B cell (primary cell): ENCODE data around the gene ADORA2B. TPM values are rescaled to one million over a fixed set of nuclear protein-coding genes. Genes with fewer than 3 reads are reported as not detected.

Experiments
- ATAC-seq: fragments of 200-7000 bp; cut with Tn5 transposase; one replicate; pipeline ENCODE4 v1.10.0; 2021; ENCODE audit warnings: low read depth, mild to moderate bottlenecking, moderate number of reproducible peaks, moderate library complexity
- CTCF ChIA-PET: fragments of 350-600 bp; sonication (Branson Sonifier 250); formaldehyde crosslinking; loops from one replicate; lab custom pipeline; 2021; ENCODE audit warnings: antibody characterized with exemption, inconsistent platforms; lab: Charles Lee
- POLR2A ChIA-PET: fragments of 350-600 bp; sonication (Branson Sonifier 250); formaldehyde crosslinking; loops from one replicate; lab custom pipeline; 2021; ENCODE audit warnings: antibody characterized with exemption; lab: Charles Lee
- DNase-seq: peaks from one replicate; pipeline ENCODE4 v3.0.0; 2013
- H2AFZ ChIP-seq: 2 replicates; pipeline ENCODE4 v1.6.1; 2012; ENCODE audit warnings: mild to moderate bottlenecking, low read depth, low read length; ENCODE audit not compliant: insufficient read depth, poor library complexity, severe bottlenecking
- H3K27ac ChIP-seq, 2 donors: 1 replicate in 1 of 2; 2 replicates in 1 of 2; pipeline ENCODE4 v1.5.1; 2012 to 2013; ENCODE audit warnings: low read length in 2 of 2, mild to moderate bottlenecking in 2 of 2, moderate library complexity in 1 of 2
- H3K27me3 ChIP-seq, 4 experiments: fragments of 200-600 bp in 1 of 4; sonication (generic) in 1 of 4; replicated peaks in 1 of 4; 1 replicate in 2 of 4; 2 replicates in 2 of 4; pipeline versions ENCODE4 v1.6.1 to v1.7.0; 2013 to 2016; ENCODE audit warnings: low read length in 3 of 4, mild to moderate bottlenecking in 2 of 4, mixed read lengths in 1 of 4, moderate library complexity in 1 of 4; ENCODE audit not compliant: insufficient read depth in 4 of 4, control insufficient read depth in 3 of 4; ENCODE audit errors: control extremely low read depth in 1 of 4
- H3K36me3 ChIP-seq, 2 experiments: replicated peaks in 1 of 2; 1 replicate in 1 of 2; 2 replicates in 1 of 2; pipeline versions ENCODE4 v1.6.1 to v1.7.1; 2013; ENCODE audit warnings: low read length in 1 of 2; ENCODE audit not compliant: insufficient read depth in 2 of 2, control insufficient read depth in 1 of 2; ENCODE audit errors: control extremely low read depth in 1 of 2, extremely low read depth in 1 of 2
- H3K4me1 ChIP-seq, 2 donors: fragments of 200-600 bp in 1 of 2; sonication (generic) in 1 of 2; 1 replicate in 1 of 2; 2 replicates in 1 of 2; pipeline versions ENCODE4 v1.5.1 to v1.6.1; 2013 to 2017; ENCODE audit warnings: low read length in 2 of 2; ENCODE audit not compliant: control insufficient read depth in 2 of 2, insufficient read depth in 2 of 2
- H3K4me2 ChIP-seq: replicated peaks from 2 replicates; pipeline ENCODE3; 2012; ENCODE audit warnings: mild to moderate bottlenecking, low read depth, low read length; ENCODE audit not compliant: poor library complexity, severe bottlenecking
- H3K4me3 ChIP-seq, 5 experiments: fragments of 200-600 bp in 1 of 5; sonication (generic) in 1 of 5; 1 replicate in 3 of 5; 2 replicates in 2 of 5; pipeline versions ENCODE4 v1.5.1 to v1.7.0; 2011 to 2016; ENCODE audit warnings: low read length in 4 of 5, mild to moderate bottlenecking in 4 of 5, low read depth in 2 of 5, control low read depth in 1 of 5, moderate library complexity in 1 of 5; ENCODE audit not compliant: insufficient read depth in 1 of 5; ENCODE audit errors: control extremely low read depth in 1 of 5, extremely low read depth in 1 of 5
- H3K79me2 ChIP-seq: fragments of 200-600 bp; sonication (generic); one replicate; pipeline ENCODE4 v1.6.0; 2016; ENCODE audit warnings: low read length; ENCODE audit not compliant: control insufficient read depth, insufficient read depth
- H3K9ac ChIP-seq: fragments of 200-600 bp; sonication (generic); 2 replicates; pipeline ENCODE4 v1.6.1; 2017; ENCODE audit warnings: mild to moderate bottlenecking, low read length, moderate library complexity
- H3K9me3 ChIP-seq, 3 donors: one replicate each; pipeline versions ENCODE4 v1.6.1 to v1.7.1; 2013; ENCODE audit warnings: low read length in 2 of 3; ENCODE audit not compliant: control insufficient read depth in 2 of 3, insufficient read depth in 1 of 3; ENCODE audit errors: control extremely low read depth in 1 of 3
- H4K20me1 ChIP-seq: 2 replicates; pipeline ENCODE4 v1.6.0; 2012; ENCODE audit warnings: mild to moderate bottlenecking, low read length; ENCODE audit not compliant: insufficient read depth, control insufficient read depth, poor library complexity, severe bottlenecking
- H3K27ac Mint-ChIP-seq: one replicate; pipeline ENCODE4 v1.8.0; 2021; ENCODE audit warnings: mixed read lengths
- H3K27me3 Mint-ChIP-seq: one replicate; pipeline ENCODE4 v1.8.0; 2021; ENCODE audit warnings: mixed read lengths
- H3K4me1 Mint-ChIP-seq: one replicate; pipeline ENCODE4 v1.8.0; 2021; ENCODE audit warnings: mixed read lengths
- H3K4me3 Mint-ChIP-seq: one replicate; pipeline ENCODE4 v1.8.0; 2021; ENCODE audit warnings: mixed read lengths
- H3K9me3 Mint-ChIP-seq: one replicate; pipeline ENCODE4 v1.8.0; 2022; ENCODE audit warnings: mixed read lengths; ENCODE audit not compliant: insufficient read depth
- CTCF ChIP-seq: fragments of 200-600 bp; IDR thresholded peaks from one replicate; pipeline ENCODE4 v1.8.0; 2022; ENCODE audit warnings: antibody characterized with exemption, mild to moderate bottlenecking
- EZH2 ChIP-seq: IDR thresholded peaks from 2 replicates; pipeline ENCODE4 v1.6.1; 2012; ENCODE audit warnings: borderline replicate concordance, low read depth, mild to moderate bottlenecking, moderate library complexity, low read length; ENCODE audit not compliant: insufficient read depth, poor library complexity, severe bottlenecking
- WGBS: methylation state at CpG from one replicate; pipeline ENCODE4 v1.1.5; 2013; ENCODE audit warnings: missing lambda C conversion rate; ENCODE audit not compliant: insufficient coverage; 5-methylcytosine and 5-hydroxymethylcytosine counted together
- intact Hi-C: fragments of 100-400 bp; cut with micrococcal nuclease; formaldehyde crosslinking; loops from one replicate; pipeline ENCODE4 v1.10.0; 2022
- polyA plus RNA-seq: library from polyadenylated mRNA; depleted of rRNA; stranded (reverse); fragments of >200 nt; gene quantifications from 2 replicates; pipeline ENCODE4 v1.2.3, GENCODE V29; 2012
- total RNA-seq, 2 donors: library from RNA; stranded (reverse); fragments of 120-200 nt in 1 of 2; gene quantifications; 1 replicate in 1 of 2; 2 replicates in 1 of 2; pipeline versions ENCODE4 v1.2.3 to v1.2.4, GENCODE V29; 2013 to 2022

The ADORA2B gene
- total and polyA plus RNA-seq, 2 donors (not counting 1 experiment from before 2014, with no cell fraction given) = not detected

GRCh38 chr17:15957608-15958307 is 12.8 kb downstream of the ADORA2B start:
- CTCF ChIA-PET = interaction anchor here (1.9 kb wide), 1 partner anchor 12 kb away, joined by 4 read pairs; no protein-coding TSS in a partner anchor
- no peaks in the 10 kb centered on the region for H3K36me3 ChIP-seq
- H3K27me3 ChIP-seq = no peaks in the 10 kb centered on the region
- Mint-ChIP-seq H3K4me1 (peaks cover 5% of the 10 kb centered on the region), H3K9me3 (no peaks in the 10 kb centered on the region), H3K4me3 (no peak overlapping the region), H3K27ac (no peak overlapping the region), H3K27me3 (peaks cover 35% of the 10 kb centered on the region)
- 92% methylated on average over 12 of the region's 19 CpGs for WGBS
- no peak overlapping the region for H3K4me2 ChIP-seq
- no peak overlapping the region for H3K9ac ChIP-seq
- no peak overlapping the region for H3K4me3 ChIP-seq
- H2AFZ ChIP-seq = no peak overlapping the region
- H3K9me3 ChIP-seq = no peaks in the 10 kb centered on the region
- DNase-seq (no peak), ATAC-seq (no peak)
- H3K79me2 ChIP-seq = no peaks in the 10 kb centered on the region
- intact Hi-C loops = no loop called here
- H3K4me1 ChIP-seq = no peaks in the 10 kb centered on the region
- H3K27ac ChIP-seq = no peak overlapping the region
- H4K20me1 ChIP-seq = no peaks in the 10 kb centered on the region
- TF ChIP-seq CTCF = no peak
- no peak for TF ChIP-seq EZH2
- POLR2A ChIA-PET = no interaction called here

- H3K9me3 Mint-ChIP-seq = no peaks in the 10 kb centered on the region
- DNase-seq (no peak), ATAC-seq (no peak)
- H3K27ac Mint-ChIP-seq = no peak overlapping the region
- H3K79me2 ChIP-seq = no peaks in the 10 kb centered on the region
- intact Hi-C loops = no loop called here
- no peak overlapping the region for H3K27ac ChIP-seq
- TF ChIP-seq CTCF = no peak
- TF ChIP-seq EZH2 = no peak
- H3K27me3 ChIP-seq = peaks cover 0 to under 1% (median 0%) of the 10 kb centered on the region in 4 experiments
- CTCF ChIA-PET = interaction anchor here (1.9 kb wide), 1 partner anchor 13 kb away, joined by 4 read pairs; no protein-coding TSS in a partner anchor
- no peak overlapping the region for H2AFZ ChIP-seq
- no peak overlapping the region for H3K4me2 ChIP-seq
- no peak overlapping the region for H3K9ac ChIP-seq
- no peak overlapping the region for H3K4me3 ChIP-seq
- no peaks in the 10 kb centered on the region for H3K4me1 ChIP-seq
- POLR2A ChIA-PET = no interaction called here
- no peaks in the 10 kb centered on the region for H3K36me3 ChIP-seq
- peaks cover 35% of the 10 kb centered on the region for H3K27me3 Mint-ChIP-seq
- WGBS = 62% methylated on average over 3 of the region's 4 CpGs
- H4K20me1 ChIP-seq = no peaks in the 10 kb centered on the region
- no peaks in the 10 kb centered on the region for H3K9me3 ChIP-seq
- peaks cover 5% of the 10 kb centered on the region for H3K4me1 Mint-ChIP-seq
- H3K4me3 Mint-ChIP-seq = no peak overlapping the region
Measured at GRCh38 chr17:15958484-15958854, 13.5 kb downstream of the ADORA2B start.
